B cell (primary cell): ENCODE measurements around the gene GNG7. TPM values are rescaled to one million over a fixed set of nuclear protein-coding genes. Genes with fewer than 3 reads are reported as not detected.

Experiments
- ATAC-seq: fragments of 200-7000 bp; cut with Tn5 transposase; one replicate; pipeline ENCODE4 v1.10.0; 2021; ENCODE audit warnings: low read depth, mild to moderate bottlenecking, moderate number of reproducible peaks, moderate library complexity
- CTCF ChIA-PET: fragments of 350-600 bp; sonication (Branson Sonifier 250); formaldehyde crosslinking; loops from one replicate; lab custom pipeline; 2021; ENCODE audit warnings: antibody characterized with exemption, inconsistent platforms; lab: Charles Lee
- POLR2A ChIA-PET: fragments of 350-600 bp; sonication (Branson Sonifier 250); formaldehyde crosslinking; loops from one replicate; lab custom pipeline; 2021; ENCODE audit warnings: antibody characterized with exemption; lab: Charles Lee
- DNase-seq: peaks from one replicate; pipeline ENCODE4 v3.0.0; 2013
- H2AFZ ChIP-seq: 2 replicates; pipeline ENCODE4 v1.6.1; 2012; ENCODE audit warnings: mild to moderate bottlenecking, low read depth, low read length; ENCODE audit not compliant: insufficient read depth, poor library complexity, severe bottlenecking
- H3K27ac ChIP-seq, 2 donors: 1 replicate in 1 of 2; 2 replicates in 1 of 2; pipeline ENCODE4 v1.5.1; 2012 to 2013; ENCODE audit warnings: low read length in 2 of 2, mild to moderate bottlenecking in 2 of 2, moderate library complexity in 1 of 2
- H3K27me3 ChIP-seq, 4 experiments: fragments of 200-600 bp in 1 of 4; sonication (generic) in 1 of 4; replicated peaks in 1 of 4; 1 replicate in 2 of 4; 2 replicates in 2 of 4; pipeline versions ENCODE4 v1.6.1 to v1.7.0; 2013 to 2016; ENCODE audit warnings: low read length in 3 of 4, mild to moderate bottlenecking in 2 of 4, mixed read lengths in 1 of 4, moderate library complexity in 1 of 4; ENCODE audit not compliant: insufficient read depth in 4 of 4, control insufficient read depth in 3 of 4; ENCODE audit errors: control extremely low read depth in 1 of 4
- H3K36me3 ChIP-seq, 2 experiments: replicated peaks in 1 of 2; 1 replicate in 1 of 2; 2 replicates in 1 of 2; pipeline versions ENCODE4 v1.6.1 to v1.7.1; 2013; ENCODE audit warnings: low read length in 1 of 2; ENCODE audit not compliant: insufficient read depth in 2 of 2, control insufficient read depth in 1 of 2; ENCODE audit errors: control extremely low read depth in 1 of 2, extremely low read depth in 1 of 2
- H3K4me1 ChIP-seq, 2 donors: fragments of 200-600 bp in 1 of 2; sonication (generic) in 1 of 2; 1 replicate in 1 of 2; 2 replicates in 1 of 2; pipeline versions ENCODE4 v1.5.1 to v1.6.1; 2013 to 2017; ENCODE audit warnings: low read length in 2 of 2; ENCODE audit not compliant: control insufficient read depth in 2 of 2, insufficient read depth in 2 of 2
- H3K4me2 ChIP-seq: replicated peaks from 2 replicates; pipeline ENCODE3; 2012; ENCODE audit warnings: mild to moderate bottlenecking, low read depth, low read length; ENCODE audit not compliant: poor library complexity, severe bottlenecking
- H3K4me3 ChIP-seq, 5 experiments: fragments of 200-600 bp in 1 of 5; sonication (generic) in 1 of 5; 1 replicate in 3 of 5; 2 replicates in 2 of 5; pipeline versions ENCODE4 v1.5.1 to v1.7.0; 2011 to 2016; ENCODE audit warnings: low read length in 4 of 5, mild to moderate bottlenecking in 4 of 5, low read depth in 2 of 5, control low read depth in 1 of 5, moderate library complexity in 1 of 5; ENCODE audit not compliant: insufficient read depth in 1 of 5; ENCODE audit errors: control extremely low read depth in 1 of 5, extremely low read depth in 1 of 5
- H3K79me2 ChIP-seq: fragments of 200-600 bp; sonication (generic); one replicate; pipeline ENCODE4 v1.6.0; 2016; ENCODE audit warnings: low read length; ENCODE audit not compliant: control insufficient read depth, insufficient read depth
- H3K9ac ChIP-seq: fragments of 200-600 bp; sonication (generic); 2 replicates; pipeline ENCODE4 v1.6.1; 2017; ENCODE audit warnings: mild to moderate bottlenecking, low read length, moderate library complexity
- H3K9me3 ChIP-seq, 3 donors: one replicate each; pipeline versions ENCODE4 v1.6.1 to v1.7.1; 2013; ENCODE audit warnings: low read length in 2 of 3; ENCODE audit not compliant: control insufficient read depth in 2 of 3, insufficient read depth in 1 of 3; ENCODE audit errors: control extremely low read depth in 1 of 3
- H4K20me1 ChIP-seq: 2 replicates; pipeline ENCODE4 v1.6.0; 2012; ENCODE audit warnings: mild to moderate bottlenecking, low read length; ENCODE audit not compliant: insufficient read depth, control insufficient read depth, poor library complexity, severe bottlenecking
- H3K27ac Mint-ChIP-seq: one replicate; pipeline ENCODE4 v1.8.0; 2021; ENCODE audit warnings: mixed read lengths
- H3K27me3 Mint-ChIP-seq: one replicate; pipeline ENCODE4 v1.8.0; 2021; ENCODE audit warnings: mixed read lengths
- H3K4me1 Mint-ChIP-seq: one replicate; pipeline ENCODE4 v1.8.0; 2021; ENCODE audit warnings: mixed read lengths
- H3K4me3 Mint-ChIP-seq: one replicate; pipeline ENCODE4 v1.8.0; 2021; ENCODE audit warnings: mixed read lengths
- H3K9me3 Mint-ChIP-seq: one replicate; pipeline ENCODE4 v1.8.0; 2022; ENCODE audit warnings: mixed read lengths; ENCODE audit not compliant: insufficient read depth
- CTCF ChIP-seq: fragments of 200-600 bp; IDR thresholded peaks from one replicate; pipeline ENCODE4 v1.8.0; 2022; ENCODE audit warnings: antibody characterized with exemption, mild to moderate bottlenecking
- EZH2 ChIP-seq: IDR thresholded peaks from 2 replicates; pipeline ENCODE4 v1.6.1; 2012; ENCODE audit warnings: borderline replicate concordance, low read depth, mild to moderate bottlenecking, moderate library complexity, low read length; ENCODE audit not compliant: insufficient read depth, poor library complexity, severe bottlenecking
- WGBS: methylation state at CpG from one replicate; pipeline ENCODE4 v1.1.5; 2013; ENCODE audit warnings: missing lambda C conversion rate; ENCODE audit not compliant: insufficient coverage; 5-methylcytosine and 5-hydroxymethylcytosine counted together
- intact Hi-C: fragments of 100-400 bp; cut with micrococcal nuclease; formaldehyde crosslinking; loops from one replicate; pipeline ENCODE4 v1.10.0; 2022
- polyA plus RNA-seq: library from polyadenylated mRNA; depleted of rRNA; stranded (reverse); fragments of >200 nt; gene quantifications from 2 replicates; pipeline ENCODE4 v1.2.3, GENCODE V29; 2012
- total RNA-seq, 2 donors: library from RNA; stranded (reverse); fragments of 120-200 nt in 1 of 2; gene quantifications; 1 replicate in 1 of 2; 2 replicates in 1 of 2; pipeline versions ENCODE4 v1.2.3 to v1.2.4, GENCODE V29; 2013 to 2022

The GNG7 gene
- total and polyA plus RNA-seq, 2 donors (not counting 1 experiment from before 2014, with no cell fraction given), result 76.3 to 153 TPM

- ChIA-PET POLR2A (interaction anchor here (0.5 to 4.5 kb wide), 12 partner anchors 10 to 706 kb away, joined by 3 to 46 read pairs (median 4); partner anchors contain the start of gene GADD45B), CTCF (interaction anchor here (0.7 to 25.1 kb wide), 26 partner anchors 9 to 480 kb away, joined by 3 to 593 read pairs (median 6); partner anchors contain the start of genes GADD45B, LMNB2 and SLC39A3)
- H4K20me1 ChIP-seq, result peaks cover 89% of the 10 kb centered on the region
- peaks cover 60 to 78% of the 10 kb centered on the region in 2 donors for H3K4me1 ChIP-seq
- H3K27ac ChIP-seq, result peak overlapping the region; percentile 10 to 25
- TF ChIP-seq EZH2, result no peak
- TF ChIP-seq CTCF, result no peak
- Mint-ChIP-seq H3K27ac (peak overlapping the region; percentile 70), H3K9me3 (no peaks in the 10 kb centered on the region), H3K4me3 (peak overlapping the region; percentile 47), H3K4me1 (peaks cover 85% of the 10 kb centered on the region), H3K27me3 (no peaks in the 10 kb centered on the region)
- peak overlapping the region; percentile 67 for H3K4me2 ChIP-seq
- WGBS, result 70% methylated on average over 7 of the region's 10 CpGs
- H3K79me2 ChIP-seq, result peaks cover 93% of the 10 kb centered on the region
- H3K9me3 ChIP-seq, result peaks cover 0 to 15% (median 5%) of the 10 kb centered on the region in 3 donors
- H2AFZ ChIP-seq, result no peak overlapping the region
- DNase-seq (no peak), ATAC-seq (peak; percentile 4)
- H3K4me3 ChIP-seq, result no peak overlapping the region
- no peaks in the 10 kb centered on the region for H3K27me3 ChIP-seq
- H3K9ac ChIP-seq, result peak overlapping the region; percentile 8
- intact Hi-C loops, result no loop called here
- peaks cover 0 to 14% of the 10 kb centered on the region in 2 experiments for H3K36me3 ChIP-seq
Observed at GRCh38 chr19:2636141-2636896, 66.2 kb downstream of the GNG7 start.

DNA sequence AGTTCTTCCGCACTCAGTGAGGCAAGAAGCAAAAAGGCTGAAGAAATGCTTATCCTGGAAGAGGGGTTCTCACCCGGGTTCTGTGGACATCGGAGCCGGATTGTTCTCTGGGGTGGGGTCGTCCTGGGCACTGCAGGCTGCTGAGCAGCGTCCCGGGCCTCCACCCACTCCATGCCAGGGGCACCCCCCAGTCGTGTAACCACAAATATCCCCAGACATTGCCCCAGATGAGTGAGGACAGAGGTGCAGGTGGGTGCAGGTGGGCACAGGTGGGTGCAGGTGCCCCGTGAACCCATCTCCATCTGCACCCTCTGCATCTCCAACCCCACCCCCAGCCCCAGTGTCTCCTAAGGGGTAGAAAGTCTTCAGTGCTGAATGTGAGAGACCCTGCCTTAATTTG lies 67.5 kb downstream of the GNG7 start:
- TF ChIP-seq EZH2, result no peak
- TF ChIP-seq CTCF, result no peak
- WGBS, result 97% methylated on average over 5 of the region's 9 CpGs
- Histone ChIP-seq H3K27ac (peak overlapping the region in 1 of 2 donors; percentile 23), H2AFZ (no peak overlapping the region), H3K36me3 (peaks cover 0 to 7% of the 10 kb centered on the region in 2 experiments), H3K4me3 (no peak overlapping the region), H3K9me3 (peaks cover 0 to 21% (median 17%) of the 10 kb centered on the region in 3 donors), H3K4me1 (peaks cover 74 to 92% of the 10 kb centered on the region in 2 donors), H3K4me2 (no peak overlapping the region), H3K27me3 (no peaks in the 10 kb centered on the region), H3K9ac (no peak overlapping the region), H3K79me2 (peaks cover 93% of the 10 kb centered on the region), H4K20me1 (peaks cover 88% of the 10 kb centered on the region)
- peaks cover 87% of the 10 kb centered on the region for H3K4me1 Mint-ChIP-seq
- DNase-seq (no peak), ATAC-seq (no peak)
- intact Hi-C loops, result no loop called here
- H3K27me3 Mint-ChIP-seq, result no peaks in the 10 kb centered on the region
- peak overlapping the region; percentile 73 for H3K27ac Mint-ChIP-seq
- ChIA-PET CTCF (interaction anchor here (0.7 to 25.1 kb wide), 10 partner anchors 13 to 480 kb away, joined by 3 to 593 read pairs (median 5); partner anchors contain the start of genes GADD45B and THOP1), POLR2A (interaction anchor here (0.6 to 4.5 kb wide), 9 partner anchors 10 to 356 kb away, joined by 3 to 46 read pairs (median 3); partner anchors contain the start of genes GADD45B and THOP1)
- no peaks in the 10 kb centered on the region for H3K9me3 Mint-ChIP-seq
- peak overlapping the region; percentile 58 for H3K4me3 Mint-ChIP-seq
